ENCODE data around the gene CSRP3.

DNA sequence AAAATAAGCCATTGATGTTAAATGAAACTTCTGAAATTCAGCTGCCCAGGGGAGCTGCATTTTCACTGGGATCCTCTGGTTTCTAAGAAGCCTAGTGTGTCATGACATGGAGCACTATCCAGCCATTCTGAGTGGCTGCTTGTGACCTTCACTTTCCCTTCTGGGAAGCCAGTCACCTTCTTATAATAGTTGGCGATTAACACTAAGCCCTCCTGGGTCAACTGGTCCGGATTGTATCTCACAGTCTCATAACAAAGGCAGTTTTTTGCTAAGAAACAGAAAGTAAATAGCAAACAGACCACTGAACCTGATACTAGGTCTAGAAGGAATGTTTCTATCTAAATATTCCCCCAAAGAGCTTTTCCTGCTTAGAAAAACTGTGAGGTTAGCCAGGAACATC lies 7.9 kb downstream of the CSRP3 start:
- TF ChIP-seq, protein P1, sequence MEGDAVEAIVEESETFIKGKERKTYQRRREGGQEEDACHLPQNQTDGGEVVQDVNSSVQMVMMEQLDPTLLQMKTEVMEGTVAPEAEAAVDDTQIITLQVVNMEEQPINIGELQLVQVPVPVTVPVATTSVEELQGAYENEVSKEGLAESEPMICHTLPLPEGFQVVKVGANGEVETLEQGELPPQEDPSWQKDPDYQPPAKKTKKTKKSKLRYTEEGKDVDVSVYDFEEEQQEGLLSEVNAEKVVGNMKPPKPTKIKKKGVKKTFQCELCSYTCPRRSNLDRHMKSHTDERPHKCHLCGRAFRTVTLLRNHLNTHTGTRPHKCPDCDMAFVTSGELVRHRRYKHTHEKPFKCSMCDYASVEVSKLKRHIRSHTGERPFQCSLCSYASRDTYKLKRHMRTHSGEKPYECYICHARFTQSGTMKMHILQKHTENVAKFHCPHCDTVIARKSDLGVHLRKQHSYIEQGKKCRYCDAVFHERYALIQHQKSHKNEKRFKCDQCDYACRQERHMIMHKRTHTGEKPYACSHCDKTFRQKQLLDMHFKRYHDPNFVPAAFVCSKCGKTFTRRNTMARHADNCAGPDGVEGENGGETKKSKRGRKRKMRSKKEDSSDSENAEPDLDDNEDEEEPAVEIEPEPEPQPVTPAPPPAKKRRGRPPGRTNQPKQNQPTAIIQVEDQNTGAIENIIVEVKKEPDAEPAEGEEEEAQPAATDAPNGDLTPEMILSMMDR (IDR thresholded peaks at IDR 0.05): no peak
- no peak for TF ChIP-seq POLR2A (IDR thresholded peaks at IDR 0.05)

Measured in right lobe of liver (tissue), 4 donors.